Muscle of leg (tissue), 11 donors: Measurements from ENCODE around the gene TDG. TPM values are rescaled to one million over a fixed set of nuclear protein-coding genes. Genes with fewer than 3 reads are reported as not detected.

ENCODE experiments used
- DNase-seq: peaks from one replicate; pipeline ENCODE4 v3.0.0; 2013
- H3K27ac ChIP-seq: one replicate; pipeline ENCODE4 v1.5.1; 2013; ENCODE audit warnings: mild to moderate bottlenecking, low read length, control low read depth
- H3K27me3 ChIP-seq: one replicate; pipeline ENCODE4 v1.6.1; 2013; ENCODE audit warnings: low read length; ENCODE audit not compliant: control insufficient read depth, insufficient read depth
- H3K36me3 ChIP-seq: one replicate; pipeline ENCODE4 v1.6.1; 2013; ENCODE audit warnings: low read length; ENCODE audit not compliant: control insufficient read depth, insufficient read depth
- H3K4me1 ChIP-seq: one replicate; pipeline ENCODE4 v1.6.1; 2013; ENCODE audit warnings: low read length; ENCODE audit not compliant: control insufficient read depth, insufficient read depth
- H3K4me3 ChIP-seq: one replicate; pipeline ENCODE4 v1.5.1; 2013; ENCODE audit warnings: low read length, control low read depth
- H3K9me3 ChIP-seq: replicated peaks from 2 replicates; pipeline ENCODE4 v1.6.1; 2013; ENCODE audit warnings: low read depth, low read length; ENCODE audit not compliant: control insufficient read depth
- WGBS: methylation state at CpG from one replicate; pipeline ENCODE4 v1.1.5; 2013; ENCODE audit warnings: missing lambda C conversion rate; ENCODE audit not compliant: insufficient coverage; 5-methylcytosine and 5-hydroxymethylcytosine counted together
- polyA plus RNA-seq, 8 donors: library from polyadenylated mRNA; unstranded; fragments of 120-200 nt; gene quantifications; one replicate each; pipeline versions ENCODE4 v1.2.1 to v1.2.3, GENCODE V29; 2013; ENCODE audit warnings: inconsistent platforms in 1 of 8, low replicate concordance in 1 of 8; ENCODE audit not compliant: insufficient read length in 8 of 8, insufficient read depth in 1 of 8
- total RNA-seq: library from RNA; stranded (reverse); fragments of 120-200 nt; gene quantifications from one replicate; pipeline ENCODE4 v1.2.4, GENCODE V29; 2013

TDG gene
- total and polyA plus RNA-seq, 9 donors, result 24.1 to 36.1 (median 28.3) TPM

DNA sequence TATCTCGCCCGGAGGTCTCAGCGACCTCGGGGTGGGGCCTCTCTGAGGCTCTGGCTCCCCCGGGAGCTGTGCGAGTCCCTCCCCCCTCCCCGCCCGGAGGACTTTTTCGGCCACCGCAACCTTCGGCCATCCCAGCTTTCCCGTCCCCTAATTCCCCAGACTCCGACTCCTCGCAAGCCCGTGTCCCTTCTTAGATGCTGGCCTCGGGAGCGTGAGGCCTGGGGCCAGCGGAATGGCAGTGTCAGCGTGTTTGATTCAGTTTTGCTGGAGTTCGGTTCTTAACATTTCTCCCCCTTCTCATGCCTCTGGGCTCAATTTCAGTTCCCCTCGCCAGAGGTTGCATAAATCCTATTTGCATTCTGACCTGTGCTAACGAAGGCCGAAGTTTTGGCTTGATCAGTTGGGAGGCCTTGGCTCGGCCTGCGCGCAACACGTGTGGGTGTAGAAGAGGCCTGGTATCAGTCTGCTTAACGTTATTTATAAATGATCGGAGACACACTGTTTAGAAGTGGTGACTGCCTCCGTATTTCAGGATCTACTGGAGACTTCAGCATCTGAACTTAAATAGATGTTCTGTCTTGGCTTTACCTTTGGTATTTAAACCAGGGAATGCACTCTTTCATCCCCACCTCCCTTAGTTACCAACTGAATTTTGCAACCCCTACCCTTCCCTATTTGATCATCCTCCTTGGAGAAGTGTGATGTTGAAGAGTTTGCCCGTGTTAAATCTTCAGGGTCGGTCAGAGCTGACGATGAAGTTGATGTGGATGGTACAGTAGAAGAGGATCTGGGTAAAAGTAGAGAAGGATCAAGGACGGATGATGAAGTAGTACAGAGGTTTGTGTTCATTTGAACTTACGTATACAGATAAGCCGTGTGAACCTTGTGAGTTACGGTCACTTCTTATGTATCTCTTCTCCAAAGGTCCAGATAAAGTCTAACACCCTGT, 34.6 kb upstream of the TDG start:
- DNase-seq, result peak; percentile 67
- peaks cover 28% of the 10 kb centered on the region for H3K36me3 ChIP-seq
- 1% methylated on average over 18 of the region's 37 CpGs for WGBS
- no peaks in the 10 kb centered on the region for H3K27me3 ChIP-seq
- peak overlapping the region; percentile 72 for H3K4me3 ChIP-seq
- H3K4me1 ChIP-seq, result peaks cover 9% of the 10 kb centered on the region
- H3K9me3 ChIP-seq, result no peaks in the 10 kb centered on the region
- H3K27ac ChIP-seq, result peak overlapping the region; percentile 91

DNA sequence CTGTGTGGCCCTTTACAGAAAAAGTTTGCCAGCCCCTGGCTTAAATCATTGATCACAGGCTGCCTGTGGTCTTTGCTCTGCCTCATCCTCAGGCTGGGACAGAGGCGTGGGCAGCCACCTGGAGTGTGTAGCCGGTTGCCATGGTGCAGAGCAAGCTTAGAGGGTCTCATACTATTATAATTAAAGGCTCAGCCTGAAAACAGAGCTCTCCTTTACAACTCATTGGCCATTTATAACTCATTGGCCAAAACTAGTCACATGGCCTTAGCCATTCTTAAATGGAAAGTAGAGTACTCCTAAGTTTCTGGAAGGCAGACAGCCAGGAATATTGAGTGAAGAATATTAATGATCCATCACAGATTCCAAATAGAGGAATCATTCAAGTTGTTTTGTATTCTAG, 32.4 kb upstream of the TDG start:
- no peak overlapping the region for H3K4me3 ChIP-seq
- peaks cover 9% of the 10 kb centered on the region for H3K4me1 ChIP-seq
- no peak for DNase-seq
- no peak overlapping the region for H3K27ac ChIP-seq
- no peaks in the 10 kb centered on the region for H3K27me3 ChIP-seq
- peaks cover 40% of the 10 kb centered on the region for H3K36me3 ChIP-seq
- H3K9me3 ChIP-seq, result no peaks in the 10 kb centered on the region
- no CpG with 5 or more reads among the region's 2 CpGs for WGBS

DNA sequence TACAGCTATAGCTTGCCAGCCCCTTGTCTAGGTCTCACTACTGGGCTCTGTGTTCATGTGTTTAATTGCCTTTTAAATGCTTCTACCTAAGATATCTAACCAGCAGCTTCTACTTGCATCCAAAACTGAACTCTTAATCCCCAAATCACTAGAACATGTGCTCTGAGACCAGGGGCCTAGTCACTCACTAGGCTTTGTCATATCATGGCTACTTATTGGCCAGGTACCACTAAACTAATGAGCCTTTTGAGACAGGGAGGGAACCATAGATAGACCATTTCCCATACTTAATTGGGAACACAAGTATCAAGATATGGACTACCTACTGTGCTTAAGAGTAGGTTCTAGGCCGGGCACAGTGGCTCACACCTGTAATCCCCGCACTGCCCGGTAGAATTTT, 29.0 kb upstream of the TDG start:
- Histone ChIP-seq H3K27ac (no peak overlapping the region), H3K4me3 (no peak overlapping the region), H3K4me1 (peaks cover 3% of the 10 kb centered on the region), H3K27me3 (no peaks in the 10 kb centered on the region), H3K9me3 (no peaks in the 10 kb centered on the region), H3K36me3 (peaks cover 56% of the 10 kb centered on the region)
- WGBS, result no CpG with 5 or more reads among the region's 3 CpGs
- DNase-seq, result no peak

DNA sequence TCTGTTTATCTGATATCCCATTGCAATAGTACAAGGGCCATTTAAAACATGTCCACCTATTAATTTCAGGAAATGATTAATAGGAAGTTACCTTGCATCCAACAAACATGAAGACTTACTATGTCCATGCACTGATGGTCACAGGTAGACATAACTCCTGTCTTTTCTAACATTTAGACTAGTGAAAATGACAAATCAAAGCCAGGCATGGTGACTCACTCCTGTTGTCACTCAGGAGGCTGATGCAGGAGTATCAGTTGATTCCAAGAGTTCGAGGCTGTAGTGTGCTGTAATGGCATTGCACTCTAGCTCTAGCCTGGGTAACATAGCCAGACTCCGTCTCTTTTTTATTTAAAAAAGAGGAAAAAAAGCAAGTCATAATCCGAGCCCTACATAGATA, 20.7 kb upstream of the TDG start:
- no peaks in the 10 kb centered on the region for H3K4me1 ChIP-seq
- no peaks in the 10 kb centered on the region for H3K9me3 ChIP-seq
- no peaks in the 10 kb centered on the region for H3K27me3 ChIP-seq
- WGBS, result 60% methylated on average over 1 of the region's 3 CpGs
- H3K27ac ChIP-seq, result no peak overlapping the region
- H3K4me3 ChIP-seq, result no peak overlapping the region
- peaks cover 56% of the 10 kb centered on the region for H3K36me3 ChIP-seq
- DNase-seq, result no peak

DNA sequence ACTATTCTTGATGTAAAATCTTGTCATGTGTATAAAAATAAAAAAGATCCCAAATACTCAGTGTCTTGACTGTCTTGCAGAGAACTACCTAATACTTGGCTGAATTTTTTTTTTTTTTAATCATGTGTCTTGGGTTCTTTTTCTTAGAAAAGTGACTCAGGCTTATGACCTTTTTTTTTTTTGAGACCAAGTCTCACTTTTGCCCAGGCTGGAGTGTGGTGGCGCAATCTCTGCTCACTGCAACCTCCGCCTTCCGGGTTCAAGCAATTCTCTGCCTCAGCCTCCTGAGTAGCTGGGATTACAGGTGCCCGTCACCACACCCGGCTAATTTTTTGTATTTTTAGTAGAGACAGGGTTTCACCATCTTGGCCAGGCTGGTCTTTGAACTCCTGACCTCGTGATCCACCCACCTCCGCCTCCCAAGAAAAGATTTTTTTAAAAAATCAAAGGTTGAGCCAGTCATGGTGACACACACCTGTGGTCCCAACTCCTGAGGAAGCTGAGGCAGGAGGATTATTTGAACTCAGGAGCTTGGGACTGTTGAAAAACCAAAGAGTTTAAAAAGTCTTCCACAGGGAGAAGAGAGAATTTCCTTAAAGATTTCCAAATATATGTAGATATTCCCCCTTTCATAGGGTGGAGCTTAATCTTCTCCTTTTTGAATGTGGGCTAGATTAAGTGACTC, 17.7 kb upstream of the TDG start:
- no peak for DNase-seq
- WGBS, result no CpG with 5 or more reads among the region's 7 CpGs
- H3K27ac ChIP-seq, result no peak overlapping the region
- H3K36me3 ChIP-seq, result peaks cover 54% of the 10 kb centered on the region
- H3K27me3 ChIP-seq, result no peaks in the 10 kb centered on the region
- H3K9me3 ChIP-seq, result no peaks in the 10 kb centered on the region
- no peak overlapping the region for H3K4me3 ChIP-seq
- no peaks in the 10 kb centered on the region for H3K4me1 ChIP-seq

DNA sequence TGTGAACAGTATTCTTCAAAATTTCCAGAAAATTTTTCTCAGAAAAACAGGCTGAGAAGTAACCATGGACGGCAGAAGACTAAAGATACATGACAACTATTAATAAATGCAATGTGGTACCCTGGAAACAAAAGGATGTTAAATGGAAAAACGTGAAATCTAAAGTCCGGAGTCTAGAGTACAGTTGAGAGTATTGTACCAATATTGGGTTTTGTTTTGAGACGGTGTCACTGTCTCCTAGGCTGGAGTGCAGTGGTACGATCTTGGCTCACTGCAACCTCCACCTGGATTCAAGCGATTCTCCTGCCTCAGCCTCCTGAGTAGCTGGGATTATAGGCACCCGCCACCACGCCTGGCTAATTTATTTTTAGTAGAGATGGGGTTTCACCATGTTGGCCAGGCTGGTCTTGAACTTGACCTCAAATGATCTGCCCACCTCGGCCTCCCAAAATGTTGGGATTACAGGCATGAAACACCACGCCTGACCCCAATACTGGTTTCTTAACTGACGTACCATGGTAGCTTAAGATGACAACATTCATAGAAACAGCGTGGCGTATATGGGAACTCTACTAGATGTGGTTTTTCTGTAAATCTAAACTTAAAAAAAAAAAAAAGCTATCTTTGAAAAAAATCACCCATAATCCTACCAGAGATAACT, 16.8 kb upstream of the TDG start:
- Histone ChIP-seq H3K36me3 (peaks cover 57% of the 10 kb centered on the region), H3K27me3 (no peaks in the 10 kb centered on the region), H3K9me3 (no peaks in the 10 kb centered on the region), H3K4me1 (no peaks in the 10 kb centered on the region), H3K4me3 (no peak overlapping the region), H3K27ac (no peak overlapping the region)
- 81% methylated on average over 3 of the region's 13 CpGs for WGBS
- DNase-seq, result no peak

DNA sequence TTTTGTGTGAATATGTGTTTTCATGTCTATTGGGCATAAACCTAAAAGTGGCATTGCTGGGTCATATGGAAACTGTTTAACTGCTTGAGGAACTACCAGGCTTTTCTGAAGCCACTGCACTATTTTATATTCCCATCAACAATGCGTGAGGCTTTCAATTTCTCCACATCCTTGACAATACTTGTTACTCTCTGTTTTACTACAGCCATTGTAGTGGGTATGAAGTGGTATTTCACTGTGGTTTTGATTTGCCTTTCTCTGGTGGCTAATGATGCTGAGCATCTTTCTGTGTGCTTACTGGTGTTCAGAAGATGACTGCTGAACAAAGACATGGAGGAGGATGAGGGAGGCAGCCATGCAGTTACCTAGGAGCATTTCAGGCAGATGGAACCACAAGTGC, 13.2 kb upstream of the TDG start:
- H3K9me3 ChIP-seq, result no peaks in the 10 kb centered on the region
- H3K36me3 ChIP-seq, result peaks cover 39% of the 10 kb centered on the region
- no peak for DNase-seq
- no peak overlapping the region for H3K27ac ChIP-seq
- no CpG with 5 or more reads among the region's 1 CpG for WGBS
- H3K4me3 ChIP-seq, result no peak overlapping the region
- H3K4me1 ChIP-seq, result peaks cover 9% of the 10 kb centered on the region
- no peaks in the 10 kb centered on the region for H3K27me3 ChIP-seq

DNA sequence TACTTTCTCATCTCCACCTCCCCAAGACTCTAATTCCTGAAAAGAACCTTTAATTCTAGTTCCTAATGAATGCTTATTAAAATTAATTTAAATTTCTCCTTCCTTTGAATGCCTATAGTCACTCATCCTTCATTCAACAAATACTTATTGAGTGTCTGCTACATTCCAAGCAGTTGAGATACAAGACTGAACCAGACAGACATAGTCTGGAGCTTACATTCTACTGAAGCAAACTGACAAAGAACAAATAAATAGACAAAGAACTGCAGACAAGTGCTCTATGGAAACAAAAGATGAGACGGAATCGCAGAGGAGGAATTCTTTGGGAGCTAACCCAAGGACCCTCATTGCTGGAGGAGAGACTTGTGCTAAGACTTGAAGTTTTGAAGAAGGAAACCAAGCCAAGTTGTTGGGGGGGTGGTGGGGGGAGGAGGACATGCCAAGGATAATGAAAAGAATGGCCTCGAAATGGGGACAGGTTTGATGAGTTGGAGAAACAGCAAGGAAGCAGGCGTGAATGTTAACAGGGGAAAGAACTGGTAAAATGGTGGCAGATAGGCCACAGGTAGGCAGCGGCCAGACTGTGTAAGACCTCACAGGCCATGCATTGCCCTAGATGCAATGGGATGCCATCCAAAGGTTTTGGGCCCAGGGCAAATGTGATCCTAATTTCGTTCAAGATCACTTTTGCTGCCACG, 9.7 kb upstream of the TDG start:
- Histone ChIP-seq H3K36me3 (peaks cover 23% of the 10 kb centered on the region), H3K27ac (no peak overlapping the region), H3K9me3 (no peaks in the 10 kb centered on the region), H3K4me3 (peak overlapping the region; percentile 93), H3K27me3 (no peaks in the 10 kb centered on the region), H3K4me1 (peaks cover 11% of the 10 kb centered on the region)
- 20% methylated on average over 5 of the region's 7 CpGs for WGBS
- DNase-seq, result no peak

DNA sequence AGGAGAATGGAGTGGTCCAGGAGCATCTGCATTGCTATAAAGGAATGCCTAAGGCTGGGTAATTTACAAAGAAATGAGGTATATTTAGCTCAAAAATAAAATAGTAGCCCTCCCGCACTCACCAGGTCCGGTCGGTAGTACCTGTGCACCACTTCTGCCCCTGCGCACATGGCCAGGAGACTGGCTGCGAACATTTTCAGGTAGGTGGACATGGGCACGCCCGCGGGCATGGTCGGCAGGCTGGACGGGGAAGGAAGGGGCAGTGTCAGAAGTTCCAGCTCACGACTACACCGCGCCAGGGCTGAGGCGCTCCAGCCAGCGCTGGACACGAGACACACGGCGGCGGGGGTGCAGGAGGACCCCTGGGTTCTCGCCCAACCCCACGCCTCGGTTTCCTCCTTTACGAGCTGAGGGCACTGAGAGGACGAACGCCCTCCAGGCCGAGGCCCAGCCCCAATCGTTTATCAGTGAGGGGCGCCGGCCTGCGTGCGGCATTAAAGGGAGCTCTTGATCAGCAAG, 9.1 kb upstream of the TDG start:
- peak overlapping the region; percentile 93 for H3K4me3 ChIP-seq
- under 1% methylated on average over 23 of the region's 31 CpGs for WGBS
- H3K4me1 ChIP-seq, result peaks cover 11% of the 10 kb centered on the region
- DNase-seq, result no peak
- H3K27me3 ChIP-seq, result no peaks in the 10 kb centered on the region
- H3K27ac ChIP-seq, result peak overlapping the region; percentile 100
- peaks cover 23% of the 10 kb centered on the region for H3K36me3 ChIP-seq
- no peaks in the 10 kb centered on the region for H3K9me3 ChIP-seq
